H9 (cell line): ENCODE measurements around the gene SDHC. TPM values are rescaled to one million over a fixed set of nuclear protein-coding genes. Genes with fewer than 3 reads are reported as not detected.

Experiments used
- DNase-seq: peaks from one replicate; pipeline ENCODE4 v3.0.0-alpha.2; 2017
- H2AFZ ChIP-seq: one replicate; pipeline ENCODE4 v1.6.1; 2013; ENCODE audit warnings: mild to moderate bottlenecking, low read length, control low read depth, moderate library complexity
- H2AK5ac ChIP-seq: 2 replicates; pipeline ENCODE4 v1.6.1; 2013; ENCODE audit warnings: low read length, control low read depth, mixed read lengths; ENCODE audit not compliant: insufficient read length
- H2BK120ac ChIP-seq: one replicate; pipeline ENCODE4 v1.6.1; 2013; ENCODE audit warnings: low read depth, mild to moderate bottlenecking, low read length, control low read depth, inconsistent platforms; ENCODE audit not compliant: poor library complexity, severe bottlenecking
- H2BK12ac ChIP-seq: 2 replicates; pipeline ENCODE4 v1.6.1; 2013; ENCODE audit warnings: low read length, control low read depth, mixed read lengths, low read depth; ENCODE audit not compliant: insufficient read length
- H2BK15ac ChIP-seq: 2 replicates; pipeline ENCODE4 v1.6.1; 2013; ENCODE audit warnings: low read depth, low read length, control low read depth
- H2BK20ac ChIP-seq: one replicate; pipeline ENCODE4 v1.6.1; 2013; ENCODE audit warnings: low read depth, mild to moderate bottlenecking, low read length, control low read depth, inconsistent platforms; ENCODE audit not compliant: poor library complexity, severe bottlenecking
- H2BK5ac ChIP-seq: 2 replicates; pipeline ENCODE4 v1.6.1; 2013; ENCODE audit warnings: low read length, control low read depth, mixed read lengths; ENCODE audit not compliant: insufficient read length
- H3K14ac ChIP-seq: 2 replicates; pipeline ENCODE4 v1.6.1; 2013; ENCODE audit warnings: low read length, control low read depth; ENCODE audit not compliant: insufficient read depth
- H3K18ac ChIP-seq: 2 replicates; pipeline ENCODE4 v1.6.1; 2013; ENCODE audit warnings: low read depth, mild to moderate bottlenecking, mixed read lengths, low read length, control low read depth; ENCODE audit not compliant: insufficient read length
- H3K23ac ChIP-seq: 2 replicates; pipeline ENCODE4 v1.6.1; 2013; ENCODE audit warnings: low read length, control low read depth, mixed read lengths, low read depth; ENCODE audit not compliant: insufficient read length
- H3K23me2 ChIP-seq: 2 replicates; pipeline ENCODE4 v1.6.1; 2013; ENCODE audit warnings: low read depth, mild to moderate bottlenecking, mixed read lengths, low read length, control low read depth; ENCODE audit not compliant: insufficient read length, poor library complexity, severe bottlenecking
- H3K27ac ChIP-seq: 2 replicates; pipeline ENCODE4 v1.5.1; 2013; ENCODE audit warnings: low read length, control low read depth, mixed read lengths, low read depth; ENCODE audit not compliant: insufficient read length
- H3K27me3 ChIP-seq: 2 replicates; pipeline ENCODE4 v1.6.1; 2013; ENCODE audit warnings: low read length, control low read depth, inconsistent platforms; ENCODE audit not compliant: insufficient read depth
- H3K4ac ChIP-seq: 2 replicates; pipeline ENCODE4 v1.6.1; 2013; ENCODE audit warnings: low read depth, mild to moderate bottlenecking, control low read depth, inconsistent platforms, low read length, moderate library complexity
- H3K4me1 ChIP-seq: 2 replicates; pipeline ENCODE4 v1.6.1; 2013; ENCODE audit warnings: low read length, control low read depth, inconsistent platforms; ENCODE audit not compliant: insufficient read depth
- H3K4me2 ChIP-seq: 2 replicates; pipeline ENCODE4 v1.6.1; 2013; ENCODE audit warnings: low read length, control low read depth, mixed read lengths; ENCODE audit not compliant: insufficient read length, insufficient read depth
- H3K56ac ChIP-seq: 2 replicates; pipeline ENCODE4 v1.6.1; 2013; ENCODE audit warnings: low read depth, mild to moderate bottlenecking, mixed read lengths, low read length, control low read depth; ENCODE audit not compliant: insufficient read length
- H3K79me1 ChIP-seq: 2 replicates; pipeline ENCODE4 v1.6.1; 2013; ENCODE audit warnings: low read depth, mild to moderate bottlenecking, moderate library complexity, low read length, control low read depth, inconsistent platforms; ENCODE audit not compliant: insufficient read depth, poor library complexity, severe bottlenecking
- H3K79me2 ChIP-seq: 2 replicates; pipeline ENCODE4 v1.6.1; 2013; ENCODE audit warnings: low read length, control low read depth, inconsistent platforms; ENCODE audit not compliant: insufficient read depth
- H3K9ac ChIP-seq: 2 replicates; pipeline ENCODE4 v1.6.1; 2013; ENCODE audit warnings: low read length, control low read depth, mixed read lengths; ENCODE audit not compliant: insufficient read length; ENCODE audit errors: extremely low read depth
- H3K9me3 ChIP-seq: one replicate; pipeline ENCODE4 v1.6.1; 2013; ENCODE audit warnings: low read depth, low read length, inconsistent platforms; ENCODE audit not compliant: control insufficient read depth
- H3T11ph ChIP-seq: one replicate; pipeline ENCODE4 v1.6.1; 2013; ENCODE audit warnings: mild to moderate bottlenecking, low read length, control low read depth, inconsistent platforms
- H4K20me1 ChIP-seq: one replicate; pipeline ENCODE4 v1.6.1; 2013; ENCODE audit not compliant: control insufficient read depth, insufficient read length, insufficient read depth
- H4K5ac ChIP-seq: 2 replicates; pipeline ENCODE4 v1.6.1; 2013; ENCODE audit warnings: low read depth, mild to moderate bottlenecking, mixed read lengths, low read length, control low read depth; ENCODE audit not compliant: insufficient read length
- H4K8ac ChIP-seq: replicated peaks from 2 replicates; pipeline ENCODE4 v1.6.1; 2013; ENCODE audit warnings: low read length, control low read depth, mixed read lengths, low read depth; ENCODE audit not compliant: insufficient read length
- H4K91ac ChIP-seq: 2 replicates; pipeline ENCODE4 v1.6.1; 2013; ENCODE audit warnings: low read depth, mild to moderate bottlenecking, moderate library complexity, mixed read lengths, low read length, control low read depth; ENCODE audit not compliant: insufficient read length
- H3K27ac Mint-ChIP-seq, 3 experiments: 2 replicates in 2 of 3; 3 replicates in 1 of 3; pipeline ENCODE4 v1.8.0; 2020 to 2021; ENCODE audit warnings: mixed read lengths in 3 of 3, mild to moderate bottlenecking in 1 of 3, moderate library complexity in 1 of 3
- H3K27me3 Mint-ChIP-seq: 2 replicates; pipeline ENCODE4 v1.8.0; 2021; ENCODE audit warnings: low read depth, mild to moderate bottlenecking, moderate library complexity, mixed read lengths
- H3K36me3 Mint-ChIP-seq, 3 experiments: 2 replicates in 2 of 3; 3 replicates in 1 of 3; pipeline ENCODE4 v1.8.0; 2020 to 2021; ENCODE audit warnings: low read depth in 3 of 3, mixed read lengths in 3 of 3; ENCODE audit not compliant: insufficient read depth in 1 of 3
- H3K4me1 Mint-ChIP-seq, 2 experiments: 2 replicates each; pipeline ENCODE4 v1.8.0; 2020; ENCODE audit warnings: mixed read lengths in 2 of 2
- H3K4me3 Mint-ChIP-seq, 2 experiments: 2 replicates in 1 of 2; 3 replicates in 1 of 2; pipeline ENCODE4 v1.8.0; 2020 to 2021; ENCODE audit warnings: mild to moderate bottlenecking in 2 of 2, mixed read lengths in 2 of 2, moderate library complexity in 1 of 2
- H3K9me3 Mint-ChIP-seq, 2 experiments: 2 replicates in 1 of 2; 3 replicates in 1 of 2; pipeline ENCODE4 v1.8.0; 2020; ENCODE audit warnings: mild to moderate bottlenecking in 2 of 2, mixed read lengths in 2 of 2, moderate library complexity in 1 of 2
- CTCF ChIP-seq: fragments of 200-600 bp; sonication (generic); conservative IDR thresholded peaks from 3 replicates; pipeline ENCODE4 v1.8.0; 2021; ENCODE audit warnings: antibody characterized with exemption, mild to moderate bottlenecking
- WGBS: extraction: QIAGEN DNeasy Blood & Tissue Kit; methylation state at CpG from one replicate; pipeline ENCODE4 v1.1.7; 2013; ENCODE audit warnings: missing lambda C conversion rate, low lambda C conversion rate, mixed read lengths; ENCODE audit not compliant: insufficient read length; ENCODE audit errors: extremely low coverage; 5-methylcytosine and 5-hydroxymethylcytosine counted together
- total RNA-seq: library from RNA; stranded (reverse); gene quantifications from 2 replicates; pipeline ENCODE4 v1.2.1, GENCODE V29; 2021

Gene SDHC
- total RNA-seq, 1 experiment from 2014 or later = 198 TPM

DNA sequence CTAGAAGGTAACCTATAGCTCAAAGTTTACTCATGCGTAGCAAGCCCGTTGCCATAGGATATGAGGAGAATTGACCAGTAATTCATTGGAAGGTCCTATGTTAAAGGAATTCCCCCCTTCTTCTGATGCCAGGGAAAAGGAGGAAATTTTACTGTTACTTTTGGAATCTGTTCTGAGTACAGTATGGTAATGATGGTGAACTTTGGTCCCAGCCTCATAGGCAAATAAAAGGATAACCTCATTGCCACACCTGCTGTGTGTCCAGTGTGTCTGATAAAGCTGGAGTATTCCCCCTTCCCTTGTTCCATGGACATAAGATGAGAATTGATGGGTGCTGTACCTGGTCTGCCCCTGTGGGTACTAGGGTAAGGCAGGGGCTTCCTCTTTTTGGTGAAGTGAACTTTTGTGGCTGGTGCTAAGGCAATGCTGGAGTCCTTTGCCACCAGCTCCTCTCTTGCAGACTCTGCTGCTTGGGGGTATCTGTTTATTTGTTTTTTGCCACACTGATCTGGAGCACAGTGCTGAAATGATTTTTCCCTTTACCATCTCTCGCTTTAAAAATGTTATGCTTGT is 26.6 kb upstream of the SDHC start:
- Histone ChIP-seq H3K79me1 (no peaks in the 10 kb centered on the region), H4K91ac (no peak overlapping the region), H2AFZ (no peak overlapping the region), H4K20me1 (no peaks in the 10 kb centered on the region), H2BK12ac (no peak overlapping the region), H3K4me2 (no peak overlapping the region), H4K8ac (no peak overlapping the region), H2BK5ac (no peak overlapping the region), H3K27me3 (no peaks in the 10 kb centered on the region), H3K9me3 (no peaks in the 10 kb centered on the region), H3K79me2 (no peaks in the 10 kb centered on the region), H2BK15ac (no peak overlapping the region), H3K9ac (no peak overlapping the region), H2BK20ac (no peak overlapping the region), H2AK5ac (no peak overlapping the region), H3K56ac (no peak overlapping the region), H2BK120ac (no peak overlapping the region), H3K23ac (no peak overlapping the region), H3K4me1 (peaks cover 4% of the 10 kb centered on the region; the same call in 1 of the 2 replicates), H3K18ac (no peak overlapping the region), H3K23me2 (no peaks in the 10 kb centered on the region), H3K4ac (no peak overlapping the region), H3K14ac (no peak overlapping the region), H3K27ac (no peak overlapping the region), H4K5ac (no peak overlapping the region), H3T11ph (no peak overlapping the region)
- Mint-ChIP-seq H3K4me3 (no peak overlapping the region), H3K36me3 (peaks cover 0 to 6% (median 1%) of the 10 kb centered on the region in 3 experiments; a peak in 3 of 7 replicates), H3K9me3 (peaks cover 3 to 7% of the 10 kb centered on the region in 2 experiments; a peak in 3 of 5 replicates), H3K27me3 (peaks cover 17% of the 10 kb centered on the region), H3K27ac (no peak overlapping the region), H3K4me1 (peaks cover 13 to 29% of the 10 kb centered on the region in 2 experiments)
- no peak for TF ChIP-seq CTCF
- WGBS = no CpG with 5 or more reads among the region's 3 CpGs
- DNase-seq = no peak
